ENCODE measurements around the gene TMEM63B. TPM values are rescaled to one million over a fixed set of nuclear protein-coding genes. Genes with fewer than 3 reads are reported as not detected.

The TMEM63B gene
- total and polyA plus RNA-seq, 9 of the 15 experiments (the other 6 are each of a cell fraction or from before 2014, with no cell fraction given): 0.14 to 39.4 (median 14.4) TPM

DNA sequence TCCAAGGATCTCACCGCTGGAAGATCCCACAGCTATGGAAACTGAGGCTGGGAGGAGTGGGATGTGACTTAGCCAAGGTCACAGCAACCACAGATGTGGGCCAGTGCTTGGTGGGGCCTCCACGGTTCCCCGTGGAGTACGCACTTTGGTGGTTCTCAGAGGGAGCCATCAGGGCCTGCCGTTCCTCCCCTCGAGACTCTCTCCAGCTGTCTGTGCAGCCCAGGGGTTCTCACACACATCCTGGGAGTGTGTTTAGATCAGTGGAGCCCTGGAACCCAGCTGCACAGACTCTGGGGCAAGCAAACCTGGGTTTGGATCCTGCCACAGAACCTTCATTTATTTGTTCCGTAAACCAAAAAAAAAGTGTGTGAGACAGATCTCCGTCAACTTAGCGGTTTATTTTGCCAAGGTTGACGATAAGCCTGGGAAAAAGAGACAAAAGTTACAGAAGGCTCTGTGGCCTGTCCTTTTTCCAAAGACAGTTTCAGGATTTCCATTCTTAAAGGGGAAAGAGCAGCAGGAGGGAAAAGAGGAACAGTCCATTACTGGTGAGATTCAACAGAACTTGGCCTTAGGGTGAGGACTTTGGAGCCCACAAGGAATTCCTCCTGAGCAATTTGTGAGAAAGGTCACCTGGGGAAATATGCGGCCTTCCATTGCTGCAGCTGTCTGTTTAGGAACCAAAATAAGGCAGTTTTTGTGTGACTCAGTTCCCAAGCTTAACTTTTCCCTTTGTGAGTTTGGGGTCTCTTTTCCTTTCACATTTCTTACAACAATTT, 75.8 kb downstream of the TMEM63B start:
- Histone ChIP-seq H3K9me1 (ENCODE audit: control insufficient read depth, insufficient read depth, low read length) (no peaks in the 10 kb centered on the region), H3K27me3 (ENCODE audit: control insufficient read depth in 2 of 2, insufficient read depth in 2 of 2, low read length in 2 of 2) (no peaks in the 10 kb centered on the region), H2AFZ (ENCODE audit: low read depth, low read length) (peak overlapping the region; percentile 73), H3K9ac (ENCODE audit: insufficient read depth in 1 of 2, low read depth in 2 of 2, low read length in 2 of 2) (peak overlapping the region in 1 of 2 experiments; percentile 46; a peak in 2 of 4 replicates), H3K4me3 (no peak overlapping the region), H3K36me3 (ENCODE audit: control insufficient read depth, insufficient read depth, low read length) (no peaks in the 10 kb centered on the region), H3K4me1 (replicated peaks in 1 of 2; ENCODE audit: control insufficient read depth in 2 of 2, insufficient read depth in 2 of 2, low read length in 2 of 2) (peaks cover 34 to 47% of the 10 kb centered on the region in 2 experiments), H3K27ac (ENCODE audit: extremely low read depth, low read depth, low read length) (peak overlapping the region; percentile 2; the same call in 1 of the 3 replicates), H3K4me2 (ENCODE audit: insufficient read depth, low read length) (no peak overlapping the region), H4K20me1 (replicated peaks; ENCODE audit: control insufficient read depth, insufficient read depth, low read length) (no peaks in the 10 kb centered on the region), H3K9me3 (replicated peaks; ENCODE audit: control insufficient read depth, insufficient read depth, low read depth, low read length) (no peaks in the 10 kb centered on the region), H3K79me2 (ENCODE audit: control insufficient read depth, insufficient read depth, low read length) (no peaks in the 10 kb centered on the region)
- ATAC-seq: no peak
- in situ Hi-C loops (cut with MboI) (no loop called here), intact Hi-C loops (cut with micrococcal nuclease) (no loop called here)
- 78% methylated on average over 11 of the region's 11 CpGs for WGBS (ENCODE audit: insufficient coverage, low coverage, missing lambda C conversion rate)
- CTCF ChIA-PET (ENCODE audit: low intra/inter-chr PET ratio): no interaction called here
- no peak for FAIRE-seq
- peak; percentile 78; the same call in 1 of the 2 replicates for TF ChIP-seq SPI1 (IDR thresholded peaks at IDR 0.05; ENCODE audit: borderline replicate concordance, low read depth, low read length)
- TF ChIP-seq, protein P1, sequence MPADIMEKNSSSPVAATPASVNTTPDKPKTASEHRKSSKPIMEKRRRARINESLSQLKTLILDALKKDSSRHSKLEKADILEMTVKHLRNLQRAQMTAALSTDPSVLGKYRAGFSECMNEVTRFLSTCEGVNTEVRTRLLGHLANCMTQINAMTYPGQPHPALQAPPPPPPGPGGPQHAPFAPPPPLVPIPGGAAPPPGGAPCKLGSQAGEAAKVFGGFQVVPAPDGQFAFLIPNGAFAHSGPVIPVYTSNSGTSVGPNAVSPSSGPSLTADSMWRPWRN (IDR thresholded peaks at IDR 0.05; ENCODE audit: low read depth): no peak
- no TSS peak for BruUV-seq (replicated peaks)
- POLR2A ChIA-PET: interaction anchor here (0.8 to 3.0 kb wide), 5 partner anchors 11 to 44 kb away, joined by 3 to 23 read pairs (median 11); partner anchors contain the start of gene HSP90AB1
- no peak for DNase-seq (ENCODE audit: extremely low read depth in 1 of 4, low spot score in 3 of 4)

DNA sequence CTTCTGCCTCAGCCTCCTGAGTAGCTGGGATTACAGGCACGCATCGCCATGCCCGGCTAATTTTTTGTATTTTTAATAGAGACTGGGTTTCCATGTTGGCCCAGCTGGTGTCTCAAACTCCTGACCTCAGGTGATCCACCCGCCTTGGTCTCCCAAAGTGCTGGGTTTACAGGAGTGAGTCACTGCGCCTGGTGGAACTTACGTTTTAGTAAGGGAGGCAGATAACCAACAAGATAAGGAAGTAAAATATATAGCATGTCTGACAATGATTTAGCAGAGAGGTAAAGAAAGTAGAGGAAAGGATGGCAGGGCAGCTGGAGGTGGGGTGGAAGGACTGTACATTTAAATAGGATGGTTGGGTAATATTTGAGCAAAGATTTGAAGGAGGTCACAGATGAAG, 76.6 kb downstream of the TMEM63B start:
- intact Hi-C loops (cut with micrococcal nuclease) (no loop called here), in situ Hi-C loops (cut with MboI) (no loop called here)
- Histone ChIP-seq H3K4me1 (replicated peaks in 1 of 2; ENCODE audit: control insufficient read depth in 2 of 2, insufficient read depth in 2 of 2, low read length in 2 of 2) (peaks cover 34 to 47% of the 10 kb centered on the region in 2 experiments), H3K9me3 (replicated peaks; ENCODE audit: control insufficient read depth, insufficient read depth, low read depth, low read length) (no peaks in the 10 kb centered on the region), H3K79me2 (ENCODE audit: control insufficient read depth, insufficient read depth, low read length) (no peaks in the 10 kb centered on the region), H3K9ac (ENCODE audit: insufficient read depth in 1 of 2, low read depth in 2 of 2, low read length in 2 of 2) (no peak overlapping the region), H3K4me2 (ENCODE audit: insufficient read depth, low read length) (no peak overlapping the region), H2AFZ (ENCODE audit: low read depth, low read length) (no peak overlapping the region), H3K36me3 (ENCODE audit: control insufficient read depth, insufficient read depth, low read length) (no peaks in the 10 kb centered on the region), H3K4me3 (no peak overlapping the region), H4K20me1 (replicated peaks; ENCODE audit: control insufficient read depth, insufficient read depth, low read length) (no peaks in the 10 kb centered on the region), H3K27me3 (ENCODE audit: control insufficient read depth in 2 of 2, insufficient read depth in 2 of 2, low read length in 2 of 2) (no peaks in the 10 kb centered on the region), H3K27ac (ENCODE audit: extremely low read depth, low read depth, low read length) (no peak overlapping the region), H3K9me1 (ENCODE audit: control insufficient read depth, insufficient read depth, low read length) (no peaks in the 10 kb centered on the region)
- DNase-seq (ENCODE audit: extremely low read depth in 1 of 4, low spot score in 3 of 4): peak in 1 of 4 experiments; percentile 58
- no TSS peak for BruUV-seq (replicated peaks)
- WGBS (ENCODE audit: insufficient coverage, low coverage, missing lambda C conversion rate): 15% methylated on average over 6 of the region's 6 CpGs
- ATAC-seq: no peak
- POLR2A ChIA-PET: interaction anchor here (0.8 to 1.8 kb wide), 3 partner anchors 11 to 29 kb away, joined by 3 to 10 read pairs (median 4); no protein-coding TSS in a partner anchor
- FAIRE-seq: no peak
- CTCF ChIA-PET (ENCODE audit: low intra/inter-chr PET ratio): no interaction called here
- peak; percentile 53 for TF ChIP-seq EP300 (IDR thresholded peaks at IDR 0.05; ENCODE audit: low read length)
- no peak for TF ChIP-seq HLTF (IDR thresholded peaks at IDR 0.05)
- TF ChIP-seq ZNF239 (CRISPR knock-in tag; IDR thresholded peaks at IDR 0.05): no peak
- TF ChIP-seq ZNF77 (CRISPR knock-in tag; IDR thresholded peaks at IDR 0.05): no peak
- TF ChIP-seq, protein P2, sequence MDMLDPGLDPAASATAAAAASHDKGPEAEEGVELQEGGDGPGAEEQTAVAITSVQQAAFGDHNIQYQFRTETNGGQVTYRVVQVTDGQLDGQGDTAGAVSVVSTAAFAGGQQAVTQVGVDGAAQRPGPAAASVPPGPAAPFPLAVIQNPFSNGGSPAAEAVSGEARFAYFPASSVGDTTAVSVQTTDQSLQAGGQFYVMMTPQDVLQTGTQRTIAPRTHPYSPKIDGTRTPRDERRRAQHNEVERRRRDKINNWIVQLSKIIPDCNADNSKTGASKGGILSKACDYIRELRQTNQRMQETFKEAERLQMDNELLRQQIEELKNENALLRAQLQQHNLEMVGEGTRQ (CRISPR knock-in tag; IDR thresholded peaks at IDR 0.05): no peak
- peak; percentile 53; the same call in 1 of the 2 replicates for TF ChIP-seq NFE2 (IDR thresholded peaks at IDR 0.05; ENCODE audit: low read depth)
- peak; percentile 86 for TF ChIP-seq MTA1 (IDR thresholded peaks at IDR 0.05; ENCODE audit: borderline replicate concordance)
- TF ChIP-seq ZNF175 (CRISPR knock-in tag; IDR thresholded peaks at IDR 0.05; ENCODE audit: low read depth): no peak
- TF ChIP-seq ARID1B (IDR thresholded peaks at IDR 0.05): peak; percentile 90
- TF ChIP-seq TBL1XR1 (IDR thresholded peaks at IDR 0.05; ENCODE audit: low read length in 2 of 2): no peak
- TF ChIP-seq KDM2B (CRISPR knock-in tag; IDR thresholded peaks at IDR 0.05): no peak
- TF ChIP-seq STAT5B (CRISPR knock-in tag; IDR thresholded peaks at IDR 0.05): no peak
- no peak for TF ChIP-seq ZNF316 (IDR thresholded peaks at IDR 0.05)
- TF ChIP-seq DPF2 (IDR thresholded peaks at IDR 0.05): peak; percentile 91
- TF ChIP-seq ZNF217 (CRISPR knock-in tag; IDR thresholded peaks at IDR 0.05): 0 out of 2 replicates have a peak, but pooled peaks have one; percentile 35
